Activated naive CD4-positive, alpha-beta T cell treated with Interleukin-2 at 50 U/mL for 16 hours (primary cell): ENCODE measurements around the gene LYAR.

Experiments
- DNase-seq: peaks from one replicate; pipeline ENCODE4 v3.0.0-alpha.2; 2020

Gene LYAR, protein sequence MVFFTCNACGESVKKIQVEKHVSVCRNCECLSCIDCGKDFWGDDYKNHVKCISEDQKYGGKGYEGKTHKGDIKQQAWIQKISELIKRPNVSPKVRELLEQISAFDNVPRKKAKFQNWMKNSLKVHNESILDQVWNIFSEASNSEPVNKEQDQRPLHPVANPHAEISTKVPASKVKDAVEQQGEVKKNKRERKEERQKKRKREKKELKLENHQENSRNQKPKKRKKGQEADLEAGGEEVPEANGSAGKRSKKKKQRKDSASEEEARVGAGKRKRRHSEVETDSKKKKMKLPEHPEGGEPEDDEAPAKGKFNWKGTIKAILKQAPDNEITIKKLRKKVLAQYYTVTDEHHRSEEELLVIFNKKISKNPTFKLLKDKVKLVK

GRCh38 chr4:4289941-4290850 is at the start of gene LYAR, which contains the start of gene ZBTB49:
LYAR (minus strand) TSS chr4:4290154; CDS start chr4:4283742, 6,412 bp downstream.
ZBTB49 (plus strand) TSS chr4:4290251; CDS start chr4:4299946, 9,695 bp downstream.
- peak; percentile 98 for DNase-seq

DNA sequence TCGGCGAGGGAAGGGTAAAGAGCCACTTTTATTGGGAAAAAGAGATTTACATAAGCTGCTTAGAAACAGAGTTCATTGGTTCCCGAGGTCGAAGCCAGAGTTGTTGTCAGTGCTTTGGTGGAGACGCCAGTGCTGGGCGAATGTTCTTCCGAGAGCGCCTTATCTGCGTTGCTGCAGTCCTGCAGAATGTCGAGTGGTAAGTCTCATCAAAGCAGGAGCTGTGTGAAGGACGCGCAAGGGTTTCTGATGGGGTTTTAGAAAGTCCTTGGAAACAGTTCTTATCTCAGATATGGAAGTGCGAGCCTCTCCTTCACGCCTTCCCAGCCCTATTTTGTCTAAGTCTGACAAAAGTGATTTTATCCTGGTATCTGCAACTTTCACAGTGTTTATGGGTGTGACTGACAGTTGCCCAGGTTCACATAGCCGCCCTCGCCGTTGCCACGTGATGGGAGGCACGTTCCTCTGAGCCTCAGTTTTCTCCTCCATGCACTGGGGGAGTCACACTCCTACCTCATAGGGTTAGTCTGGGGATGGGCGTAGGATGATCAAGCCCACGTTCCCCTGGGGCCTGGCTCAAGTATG is 49.6 kb upstream of the LYAR start:
- no peak for DNase-seq

GRCh38 chr4:4338210-4339001 is 48.5 kb upstream of the LYAR start:
- DNase-seq, result no peak

- DNase-seq, result peak; percentile 76
Observed at GRCh38 chr4:4334798-4335520, 45.0 kb upstream of the LYAR start.

DNA sequence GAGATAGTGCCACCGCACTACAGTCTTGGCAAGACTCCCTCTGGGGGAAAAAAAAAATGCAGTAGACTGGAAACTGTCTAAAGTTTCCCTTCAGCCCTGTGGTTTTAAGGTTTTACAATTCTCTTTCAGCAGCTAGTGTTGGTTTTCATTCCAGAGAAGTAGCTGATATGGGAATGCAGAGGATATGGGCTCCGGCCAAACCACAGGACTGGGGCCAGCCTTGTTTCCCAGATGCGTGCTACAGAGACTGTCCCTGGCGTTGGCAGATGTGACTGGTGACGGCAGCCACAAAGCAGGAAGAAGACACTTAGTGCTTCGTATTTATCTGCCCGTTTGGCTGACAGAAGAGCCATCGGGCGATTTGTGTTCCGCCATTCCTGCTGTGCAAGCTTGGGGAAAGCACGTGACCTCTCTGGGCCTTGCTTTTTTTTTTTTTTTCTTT is 43.3 kb upstream of the LYAR start:
- DNase-seq, result no peak

DNA sequence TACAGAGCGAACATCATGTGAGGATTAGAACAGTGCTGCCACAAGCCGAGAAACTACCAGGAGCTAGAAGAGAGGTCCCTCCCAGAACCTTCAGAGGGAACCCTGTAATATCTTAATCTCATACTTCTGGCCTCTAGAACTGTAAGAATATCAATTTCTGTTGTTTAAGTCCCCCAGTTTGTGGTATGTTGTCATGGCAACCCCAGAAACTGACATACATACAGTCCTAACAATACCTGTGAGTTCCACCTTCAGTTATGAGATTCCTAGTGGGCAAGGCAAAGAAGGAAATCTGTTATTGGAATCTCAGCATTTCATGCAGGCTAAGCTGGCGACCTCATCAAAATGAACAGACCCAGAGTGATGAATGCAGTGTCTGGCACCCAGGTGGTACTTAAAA is 42.6 kb upstream of the LYAR start:
- DNase-seq, result no peak

GRCh38 chr4:4330794-4331193 is 40.8 kb upstream of the LYAR start:
- no peak for DNase-seq

- DNase-seq, result no peak
Observed at GRCh38 chr4:4329496-4329895, 39.5 kb upstream of the LYAR start.

DNA sequence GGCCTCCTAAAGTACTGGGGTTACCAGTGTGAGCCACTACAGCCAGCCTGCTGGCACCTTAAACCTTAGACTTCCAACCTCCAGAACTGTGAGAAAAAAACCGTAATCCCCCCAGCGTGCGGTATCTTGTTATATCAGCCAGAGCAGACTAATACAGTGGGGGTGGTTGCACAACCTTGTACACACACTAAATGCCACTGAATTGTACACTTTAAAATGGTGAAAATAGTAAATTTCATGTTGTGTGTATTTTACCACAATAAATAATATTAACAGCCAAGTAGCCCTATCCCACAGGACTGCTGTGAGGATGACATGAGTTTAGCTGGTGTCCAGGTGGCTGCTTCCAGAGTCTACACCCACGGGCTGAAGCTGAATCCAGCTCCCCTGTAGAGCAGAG is 38.9 kb upstream of the LYAR start:
- DNase-seq, result no peak

DNA sequence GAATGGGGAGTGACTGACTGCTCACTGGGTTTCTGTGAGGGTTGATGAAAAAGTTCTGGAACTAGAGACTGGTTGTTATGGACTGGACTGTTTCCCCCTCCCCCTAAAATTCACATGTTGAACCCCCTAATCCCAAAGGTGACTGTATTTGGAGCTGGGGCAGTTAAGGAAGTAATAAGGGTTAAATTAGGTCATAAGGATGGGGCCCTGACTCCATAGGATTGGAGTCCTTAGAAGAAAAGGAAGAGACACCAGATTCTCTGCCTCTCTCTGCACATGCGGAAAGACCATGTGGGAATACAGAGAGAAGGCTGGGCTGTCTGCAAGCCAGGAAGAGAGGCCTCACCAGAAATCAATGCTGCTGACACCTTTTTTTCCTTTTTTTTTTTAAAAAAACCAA is 38.3 kb upstream of the LYAR start:
- no peak for DNase-seq

GRCh38 chr4:4327652-4328121 is 37.7 kb upstream of the LYAR start:
- no peak for DNase-seq

GRCh38 chr4:4326166-4326565 is 36.2 kb upstream of the LYAR start:
- no peak for DNase-seq

DNA sequence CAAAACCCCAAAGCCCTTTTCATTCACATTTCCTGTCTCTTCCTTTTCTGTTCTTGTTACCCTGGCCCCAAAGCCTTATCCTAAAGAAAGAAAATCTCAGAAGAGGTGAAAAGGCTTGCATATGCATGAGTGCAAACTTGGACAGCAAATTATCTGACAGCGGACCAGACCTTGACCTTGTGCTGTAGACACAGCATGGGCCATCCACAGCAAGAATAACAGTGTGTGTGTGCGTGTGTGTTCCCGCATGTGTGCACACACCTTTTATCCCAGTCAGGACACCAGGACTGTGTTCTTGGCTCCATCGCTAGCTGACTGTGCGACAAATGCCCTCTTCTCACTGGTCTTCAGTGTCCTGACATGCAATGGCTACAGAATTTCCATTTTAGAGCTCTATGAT is 35.4 kb upstream of the LYAR start:
- no peak for DNase-seq

DNA sequence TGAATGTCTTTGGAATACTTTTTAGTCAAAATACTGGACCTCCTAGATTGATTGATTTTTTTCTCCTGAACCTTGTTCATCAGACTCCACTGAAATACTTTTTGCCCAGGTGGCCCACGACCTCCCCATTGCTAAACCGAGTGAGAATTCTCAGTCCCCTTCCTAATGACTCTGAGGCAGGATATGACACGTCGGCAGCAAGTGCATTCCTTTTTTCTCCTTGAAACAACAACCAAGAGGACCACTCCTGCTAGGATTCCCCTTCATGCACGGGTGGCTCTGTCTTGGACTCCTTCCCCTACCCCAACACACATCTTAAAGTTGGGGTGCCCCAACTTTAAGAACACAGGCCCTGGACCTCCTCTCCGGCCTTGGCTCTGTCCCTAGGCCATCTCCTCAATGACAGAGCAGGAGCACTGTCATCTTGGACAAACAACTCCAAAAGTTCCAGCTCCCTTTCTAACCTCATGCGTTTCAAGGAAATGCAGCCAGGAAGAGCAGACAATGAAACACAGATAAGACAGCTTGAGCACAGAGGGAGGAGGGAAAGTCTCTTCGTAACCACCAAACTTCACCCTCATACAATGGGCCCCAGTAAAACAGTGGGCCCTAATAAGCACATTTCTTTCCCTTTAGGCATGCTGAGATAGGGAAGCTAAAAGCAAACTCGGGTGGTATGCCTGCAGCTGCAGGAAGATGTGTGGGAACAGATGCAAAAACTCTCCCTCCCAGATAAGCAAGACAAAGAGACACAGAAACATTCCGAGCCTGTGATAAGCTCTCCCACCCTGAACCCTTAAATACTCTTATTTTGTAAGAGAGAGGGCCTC is 34.0 kb upstream of the LYAR start:
- no peak for DNase-seq

GRCh38 chr4:4321951-4322688 is 32.2 kb upstream of the LYAR start:
- no peak for DNase-seq

DNA sequence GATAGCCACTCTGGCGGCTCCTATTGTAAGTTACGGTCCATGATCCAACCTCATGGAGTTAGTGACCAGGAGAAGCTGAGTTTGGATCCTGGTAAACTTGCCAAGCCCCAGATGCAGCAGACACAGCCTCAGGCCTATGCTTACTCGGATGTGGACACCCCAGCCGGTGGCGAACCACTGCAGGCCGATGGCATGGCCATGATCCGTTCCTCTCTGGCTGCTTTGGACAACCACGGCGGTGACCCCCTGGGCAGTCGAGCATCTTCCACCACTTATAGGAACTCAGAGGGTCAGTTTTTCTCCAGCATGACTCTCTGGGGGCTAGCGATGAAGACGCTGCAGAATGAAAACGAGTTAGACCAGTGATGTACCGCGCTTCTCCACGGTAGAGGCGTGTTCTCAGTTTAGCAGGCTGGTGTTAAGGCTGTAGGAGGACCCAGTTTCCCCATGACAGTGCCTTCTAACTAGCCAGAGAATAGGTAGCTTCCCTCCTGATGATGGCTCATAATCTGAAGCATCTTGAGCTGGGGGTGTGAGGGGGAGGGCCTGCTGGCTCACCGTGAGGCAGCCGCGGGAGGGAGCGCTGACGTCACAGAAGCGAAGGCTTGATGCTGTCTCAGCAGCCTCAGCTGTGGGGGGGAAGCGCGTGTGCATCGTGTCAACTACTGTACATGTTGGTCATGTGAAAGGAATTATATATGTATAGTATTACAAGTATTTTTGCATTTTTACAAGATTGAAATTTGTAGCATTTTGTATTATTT is 31.2 kb upstream of the LYAR start:
- DNase-seq, result no peak

GRCh38 chr4:4320528-4320927 is 30.6 kb upstream of the LYAR start:
- DNase-seq, result no peak

DNA sequence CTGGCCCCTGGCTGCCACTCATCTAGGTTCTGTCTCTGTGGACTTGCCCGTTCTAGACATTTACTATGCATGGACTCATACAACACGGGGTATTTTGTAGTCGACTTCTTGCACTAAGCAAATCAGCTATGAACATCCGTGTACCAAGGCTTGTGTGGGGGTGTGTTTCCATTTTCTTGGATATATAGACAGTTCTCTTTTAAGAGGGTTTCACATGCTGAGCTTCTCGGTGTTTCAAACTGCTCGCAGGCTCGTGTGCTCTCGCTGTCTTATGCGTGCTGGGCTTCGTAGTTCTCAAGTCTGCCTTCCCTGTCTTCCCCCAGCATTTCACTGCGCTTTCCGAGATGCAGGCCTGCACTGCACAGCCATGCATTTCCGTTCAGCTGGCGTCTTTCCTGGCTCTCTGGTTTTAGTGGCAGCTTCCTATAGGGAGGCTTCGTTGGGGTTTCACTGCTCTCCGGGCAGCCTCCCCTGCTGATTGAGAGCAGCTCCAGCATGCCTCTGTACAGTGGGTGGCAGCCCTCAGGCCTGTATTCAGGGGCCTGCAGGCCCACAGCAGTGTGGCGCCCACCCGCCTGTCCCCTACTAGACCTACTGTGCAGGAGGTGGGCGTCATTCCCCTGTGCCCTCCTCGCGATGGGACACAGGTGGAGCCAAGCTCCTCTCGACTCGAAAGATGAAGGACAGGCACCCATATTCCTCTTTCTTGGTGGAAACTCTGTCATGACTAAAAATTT is 27.7 kb upstream of the LYAR start:
- no peak for DNase-seq

- no peak for DNase-seq
Observed at GRCh38 chr4:4316150-4316495, 26.2 kb upstream of the LYAR start.
